Measurements from ENCODE around the gene ADCY7.

DNA sequence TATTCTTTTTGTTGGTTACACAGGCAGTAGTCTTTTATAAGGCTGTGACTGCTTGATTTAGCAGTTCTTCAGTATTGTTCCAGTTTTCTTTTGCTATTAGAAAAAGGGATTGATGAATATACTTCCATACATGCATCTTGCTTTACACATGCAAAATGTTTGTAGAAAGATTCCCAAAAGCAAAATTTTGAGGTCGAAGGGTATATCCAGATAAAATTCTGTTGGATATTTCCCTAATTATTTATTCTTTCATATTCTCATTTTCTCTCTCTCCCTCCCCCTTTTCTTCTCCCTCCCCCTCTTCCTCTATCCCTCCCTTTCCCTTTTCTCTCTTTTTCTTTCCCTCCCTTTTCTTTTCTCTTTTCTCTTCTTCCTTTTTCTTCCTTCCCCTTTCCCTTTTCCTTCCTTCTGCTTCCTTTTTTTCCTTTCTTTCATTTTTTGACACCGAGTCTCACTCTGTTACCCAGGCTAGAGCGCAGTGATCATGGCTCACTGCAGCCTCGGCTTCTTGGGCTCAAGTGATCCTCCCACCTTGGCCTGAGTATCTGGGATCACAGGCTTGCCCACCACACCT is 46.9 kb upstream of the ADCY7 start:
- TF ChIP-seq, protein P1, sequence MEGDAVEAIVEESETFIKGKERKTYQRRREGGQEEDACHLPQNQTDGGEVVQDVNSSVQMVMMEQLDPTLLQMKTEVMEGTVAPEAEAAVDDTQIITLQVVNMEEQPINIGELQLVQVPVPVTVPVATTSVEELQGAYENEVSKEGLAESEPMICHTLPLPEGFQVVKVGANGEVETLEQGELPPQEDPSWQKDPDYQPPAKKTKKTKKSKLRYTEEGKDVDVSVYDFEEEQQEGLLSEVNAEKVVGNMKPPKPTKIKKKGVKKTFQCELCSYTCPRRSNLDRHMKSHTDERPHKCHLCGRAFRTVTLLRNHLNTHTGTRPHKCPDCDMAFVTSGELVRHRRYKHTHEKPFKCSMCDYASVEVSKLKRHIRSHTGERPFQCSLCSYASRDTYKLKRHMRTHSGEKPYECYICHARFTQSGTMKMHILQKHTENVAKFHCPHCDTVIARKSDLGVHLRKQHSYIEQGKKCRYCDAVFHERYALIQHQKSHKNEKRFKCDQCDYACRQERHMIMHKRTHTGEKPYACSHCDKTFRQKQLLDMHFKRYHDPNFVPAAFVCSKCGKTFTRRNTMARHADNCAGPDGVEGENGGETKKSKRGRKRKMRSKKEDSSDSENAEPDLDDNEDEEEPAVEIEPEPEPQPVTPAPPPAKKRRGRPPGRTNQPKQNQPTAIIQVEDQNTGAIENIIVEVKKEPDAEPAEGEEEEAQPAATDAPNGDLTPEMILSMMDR (conservative IDR thresholded peaks at IDR 0.05), result no peak
- no peak for TF ChIP-seq ZFX (IDR thresholded peaks at IDR 0.05)

Data from C4-2B (cell line).